22Rv1 (cell line): ENCODE data around the gene FBL.

Experiments used
- H3K27ac ChIP-seq: fragments of 450-650 bp; 2 replicates; pipeline ENCODE4 v1.5.1; 2017
- CTCF ChIP-seq: fragments of 450-650 bp; IDR thresholded peaks from 2 replicates; pipeline ENCODE4 v1.5.1; 2017; ENCODE audit warnings: mild to moderate bottlenecking
- ZFX ChIP-seq: fragments of 450-650 bp; IDR thresholded peaks from 2 replicates; pipeline ENCODE4 v1.6.1; 2017; ENCODE audit warnings: antibody characterized with exemption, borderline replicate concordance

Gene FBL

GRCh38 chr19:39843919-39844793 is 2.0 kb downstream of the FBL start:
- TF ChIP-seq CTCF (peak; percentile 76), ZFX (no peak)
- peak overlapping the region; percentile 73; the same call in 1 of the 2 replicates for H3K27ac ChIP-seq

- no peak for TF ChIP-seq ZFX
- peak; percentile 31; the same call in 1 of the 2 replicates for TF ChIP-seq CTCF
- peak overlapping the region; percentile 9; the same call in 1 of the 2 replicates for H3K27ac ChIP-seq
Measured at GRCh38 chr19:39842693-39843435, 3.3 kb downstream of the FBL start.

GRCh38 chr19:39841041-39841440 is 5.1 kb downstream of the FBL start:
- TF ChIP-seq ZFX: no peak

GRCh38 chr19:39840492-39840891 is 5.7 kb downstream of the FBL start:
- no peak overlapping the region for H3K27ac ChIP-seq
- no peak for TF ChIP-seq ZFX
- TF ChIP-seq CTCF: no peak

More at GRCh38 chr19:39841041-39841440, 5.1 kb downstream of the FBL start:
- no peak overlapping the region for H3K27ac ChIP-seq

GRCh38 chr19:39839678-39840327 is 6.4 kb downstream of the FBL start:
- no peak for TF ChIP-seq ZFX
- no peak for TF ChIP-seq CTCF

GRCh38 chr19:39838569-39838968 is 7.6 kb downstream of the FBL start:
- H3K27ac ChIP-seq: no peak overlapping the region
- TF ChIP-seq ZFX (no peak), CTCF (no peak)

More at GRCh38 chr19:39839678-39840327, 6.4 kb downstream of the FBL start:
- H3K27ac ChIP-seq: no peak overlapping the region

GRCh38 chr19:39837978-39838377 is 8.2 kb downstream of the FBL start:
- no peak overlapping the region for H3K27ac ChIP-seq
- TF ChIP-seq CTCF (no peak), ZFX (no peak)
